ENCODE results near the gene C12orf57. TPM values are rescaled to one million over a fixed set of nuclear protein-coding genes. Genes with fewer than 3 reads are reported as not detected.
A peak's percentile ranks its signal among the peaks of the same experiment; 100 is the strongest.

The C12orf57 gene
- total and polyA plus RNA-seq, 2 donors: 182 to 566 TPM

DNA sequence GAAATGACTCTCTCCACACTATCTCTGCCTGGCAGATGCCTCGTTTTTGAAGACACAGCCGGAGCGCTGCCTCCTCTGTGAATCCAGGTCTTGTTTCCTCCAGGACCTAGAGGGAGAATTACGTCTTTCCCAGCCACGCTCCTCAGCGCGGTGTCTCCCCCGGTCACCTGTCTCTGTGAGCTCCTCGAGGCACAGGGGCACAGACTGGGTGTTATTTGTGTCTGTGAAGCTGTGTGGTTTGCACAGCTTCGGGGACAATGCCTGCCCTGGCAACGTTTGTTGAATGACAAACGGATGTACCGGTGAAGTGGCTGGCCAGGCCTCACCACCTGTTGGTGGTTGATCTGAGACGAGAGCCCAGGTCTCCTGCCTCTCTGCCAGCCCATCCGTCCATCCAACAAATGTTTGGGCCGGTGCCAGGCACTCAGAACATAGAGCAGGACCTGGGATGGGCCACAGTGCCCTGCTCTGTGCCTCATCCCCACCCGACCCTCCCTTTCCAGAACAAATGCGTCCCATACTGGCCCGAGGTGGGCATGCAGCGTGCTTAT is 13.4 kb downstream of the C12orf57 start:
- no peak for DNase-seq (ENCODE audit: extremely low spot score)
- WGBS: 83% methylated on average over 20 of the region's 20 CpGs
- peaks cover 5% of the 10 kb centered on the region for H3K36me3 ChIP-seq (ENCODE audit: insufficient read depth)
- no peaks in the 10 kb centered on the region for H3K4me1 ChIP-seq (ENCODE audit: insufficient read depth)
- no peak overlapping the region for H3K4me3 ChIP-seq (ENCODE audit: low read depth, low read length)
- no peak overlapping the region for H3K27ac ChIP-seq (ENCODE audit: low read depth)

DNA sequence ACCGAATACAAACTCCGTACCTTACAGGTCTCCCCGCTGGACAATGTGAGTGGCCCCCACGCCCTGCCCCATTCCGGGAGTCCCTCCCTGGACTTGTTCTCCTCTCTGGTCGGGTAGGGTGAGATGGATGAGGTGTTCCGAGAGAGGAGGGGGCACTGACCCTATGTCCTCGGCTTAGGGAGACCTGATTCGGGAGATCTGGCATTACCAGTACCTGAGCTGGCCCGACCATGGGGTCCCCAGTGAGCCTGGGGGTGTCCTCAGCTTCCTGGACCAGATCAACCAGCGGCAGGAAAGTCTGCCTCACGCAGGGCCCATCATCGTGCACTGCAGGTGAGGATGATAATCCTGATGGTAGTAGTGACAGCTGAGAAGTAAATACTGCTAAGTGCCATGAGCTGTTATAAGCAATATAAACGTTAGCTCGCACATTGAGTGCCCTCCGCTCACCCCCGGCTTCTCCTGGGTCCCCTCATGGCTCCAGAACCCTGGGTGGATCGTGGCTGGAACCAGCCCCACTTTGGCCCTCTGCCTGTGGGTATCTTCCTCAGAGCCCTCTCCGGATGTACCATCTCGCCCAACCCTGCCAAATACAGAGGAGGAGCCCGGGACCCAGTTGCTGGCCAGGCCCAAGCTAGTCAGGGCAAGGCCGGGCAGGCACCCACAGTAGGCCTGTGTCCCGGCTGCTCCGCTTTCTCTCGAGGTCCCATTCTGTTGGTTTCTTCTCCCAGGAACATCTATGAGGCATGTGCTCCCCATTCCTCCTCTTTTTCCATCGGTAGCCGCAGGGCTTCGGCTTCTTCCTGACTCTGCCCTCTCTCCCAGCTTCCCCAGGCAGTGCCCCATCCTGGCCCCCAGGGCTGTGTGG is 14.2 kb downstream of the C12orf57 start:
- Histone ChIP-seq H3K27ac (ENCODE audit: low read depth) (no peak overlapping the region), H3K4me1 (ENCODE audit: insufficient read depth) (no peaks in the 10 kb centered on the region), H3K36me3 (ENCODE audit: insufficient read depth) (peaks cover 5% of the 10 kb centered on the region), H3K4me3 (ENCODE audit: low read depth, low read length) (no peak overlapping the region)
- 85% methylated on average over 28 of the region's 28 CpGs for WGBS
- DNase-seq (ENCODE audit: extremely low spot score): no peak

DNA sequence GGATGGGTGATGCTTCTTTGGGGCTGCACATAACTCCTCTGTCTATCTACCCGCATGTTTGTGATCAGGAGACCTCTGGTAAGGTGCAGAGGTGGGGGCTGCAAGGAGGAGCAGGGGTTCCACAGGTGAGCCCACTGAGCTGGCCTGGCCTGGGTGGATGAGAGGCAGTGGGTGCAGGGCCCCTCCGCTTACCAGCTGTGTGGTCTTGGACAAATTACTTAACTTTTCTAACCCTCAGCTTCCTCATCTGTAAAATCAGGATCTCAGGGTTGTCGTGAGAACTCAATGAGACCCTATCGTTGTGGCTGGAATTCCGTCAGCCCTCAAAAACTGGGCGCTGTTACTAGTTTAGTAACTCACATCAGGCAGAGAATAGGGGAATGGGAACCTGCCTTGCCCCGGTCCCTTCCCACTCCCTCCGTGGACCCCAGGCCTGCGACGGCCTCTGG is 14.8 kb downstream of the C12orf57 start:
- Histone ChIP-seq H3K27ac (ENCODE audit: low read depth) (no peak overlapping the region), H3K4me1 (ENCODE audit: insufficient read depth) (no peaks in the 10 kb centered on the region), H3K36me3 (ENCODE audit: insufficient read depth) (peaks cover 5% of the 10 kb centered on the region), H3K4me3 (ENCODE audit: low read depth, low read length) (no peak overlapping the region)
- no peak for DNase-seq (ENCODE audit: extremely low spot score)
- 70% methylated on average over 10 of the region's 10 CpGs for WGBS

DNA sequence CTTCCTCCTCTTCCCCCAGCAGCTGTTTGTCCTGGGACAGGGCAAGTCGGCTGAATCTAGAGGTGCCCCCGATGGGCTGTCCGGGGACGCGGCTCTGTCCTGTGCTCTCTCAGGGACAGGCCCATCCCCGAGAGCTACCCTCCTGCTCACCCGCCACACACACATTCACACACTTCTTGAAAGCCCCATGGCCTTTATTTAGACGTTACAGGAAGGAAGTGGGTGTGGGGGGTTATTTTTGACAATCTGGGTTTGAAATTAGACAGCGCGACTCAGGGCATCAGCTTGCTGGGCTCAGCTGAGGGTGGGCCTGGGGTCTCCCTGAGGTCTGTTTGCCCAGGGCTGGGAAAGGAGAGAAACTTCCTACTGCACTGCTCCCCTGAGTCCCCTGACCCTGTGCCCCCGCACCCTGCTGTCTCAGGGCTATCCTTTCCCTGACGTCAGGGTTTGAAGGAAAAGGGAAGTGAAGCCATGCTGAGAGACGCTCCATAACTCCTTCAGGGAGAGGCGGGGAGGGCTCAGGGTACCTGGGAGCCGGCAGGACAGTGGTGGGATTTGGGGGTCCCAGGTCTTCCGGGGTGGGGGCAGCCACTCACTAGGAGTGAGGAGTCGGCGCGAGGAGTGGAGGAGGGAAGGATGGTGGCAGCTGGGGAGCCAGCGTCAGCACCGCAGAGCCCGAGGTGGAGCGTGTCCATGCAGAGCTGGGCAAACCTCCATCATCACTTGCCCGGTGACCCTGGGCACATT is 15.4 kb downstream of the C12orf57 start:
- no peak overlapping the region for H3K27ac ChIP-seq (ENCODE audit: low read depth)
- 61% methylated on average over 24 of the region's 24 CpGs for WGBS
- H3K4me3 ChIP-seq (ENCODE audit: low read depth, low read length): no peak overlapping the region

DNA sequence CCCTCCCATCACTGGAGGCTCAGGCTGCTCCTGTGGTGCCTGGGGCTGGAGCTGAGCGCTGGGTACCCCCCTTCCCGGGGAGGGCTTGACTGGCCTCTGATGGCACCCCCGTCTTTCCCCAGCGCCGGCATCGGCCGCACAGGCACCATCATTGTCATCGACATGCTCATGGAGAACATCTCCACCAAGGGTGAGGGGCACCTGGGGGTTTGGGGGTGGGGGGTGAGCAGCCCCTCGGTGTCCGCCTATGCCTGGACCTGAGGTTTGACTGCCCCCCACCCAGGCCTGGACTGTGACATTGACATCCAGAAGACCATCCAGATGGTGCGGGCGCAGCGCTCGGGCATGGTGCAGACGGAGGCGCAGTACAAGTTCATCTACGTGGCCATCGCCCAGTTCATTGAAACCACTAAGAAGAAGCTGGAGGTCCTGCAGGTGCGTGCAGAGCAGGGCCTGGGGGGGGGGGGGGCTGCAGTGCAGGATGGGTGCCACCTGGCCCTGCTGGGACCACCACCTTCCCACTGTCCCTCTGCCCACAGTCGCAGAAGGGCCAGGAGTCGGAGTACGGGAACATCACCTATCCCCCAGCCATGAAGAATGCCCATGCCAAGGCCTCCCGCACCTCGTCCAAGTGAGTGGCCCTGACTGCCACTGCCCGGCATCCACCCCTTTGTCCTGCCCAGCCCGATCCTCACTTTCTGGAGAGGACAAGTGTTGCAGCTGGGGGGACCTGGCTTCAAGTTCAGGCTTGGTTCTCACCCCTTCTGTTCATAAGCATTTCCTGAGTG is 16.2 kb downstream of the C12orf57 start:
- no peaks in the 10 kb centered on the region for H3K4me1 ChIP-seq (ENCODE audit: insufficient read depth)
- DNase-seq (ENCODE audit: extremely low spot score): no peak
- no peak overlapping the region for H3K4me3 ChIP-seq (ENCODE audit: low read depth, low read length)
- WGBS: 90% methylated on average over 26 of the region's 26 CpGs
- H3K36me3 ChIP-seq (ENCODE audit: insufficient read depth): peaks cover 5% of the 10 kb centered on the region
- no peak overlapping the region for H3K27ac ChIP-seq (ENCODE audit: low read depth)

More for the DNA sequence above, 15.4 kb downstream of the C12orf57 start:
- no peak for DNase-seq (ENCODE audit: extremely low spot score)
- Histone ChIP-seq H3K36me3 (ENCODE audit: insufficient read depth) (peaks cover 5% of the 10 kb centered on the region), H3K4me1 (ENCODE audit: insufficient read depth) (no peaks in the 10 kb centered on the region)

DNA sequence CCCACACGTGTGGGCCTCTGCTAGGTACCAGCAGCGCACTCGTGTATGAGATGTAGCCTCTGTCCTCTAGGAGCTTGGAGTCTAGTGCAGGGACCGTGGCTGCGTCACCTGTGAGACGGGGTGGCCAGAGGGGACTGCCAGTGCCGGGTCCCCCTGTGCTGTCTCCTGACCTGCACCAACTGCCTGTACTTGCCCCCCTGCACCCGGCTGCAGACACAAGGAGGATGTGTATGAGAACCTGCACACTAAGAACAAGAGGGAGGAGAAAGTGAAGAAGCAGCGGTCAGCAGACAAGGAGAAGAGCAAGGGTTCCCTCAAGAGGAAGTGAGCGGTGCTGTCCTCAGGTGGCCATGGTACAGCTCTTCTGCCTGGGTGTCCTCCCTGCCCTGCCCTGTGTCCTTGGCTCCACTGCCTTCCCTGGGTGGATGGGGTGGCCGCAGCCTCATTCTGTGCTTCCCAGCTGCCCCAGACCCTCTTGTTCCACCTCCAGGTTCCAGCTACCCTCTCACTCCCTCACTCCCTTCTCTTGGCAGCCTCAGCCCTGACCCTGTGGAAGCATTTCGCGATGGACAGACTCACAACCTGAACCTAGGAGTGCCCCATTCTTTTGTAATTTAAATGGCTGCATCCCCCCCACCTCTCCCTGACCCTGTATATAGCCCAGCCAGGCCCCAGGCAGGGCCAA is 16.9 kb downstream of the C12orf57 start:
- H3K27ac ChIP-seq (ENCODE audit: low read depth): peak overlapping the region; percentile 74
- no peak overlapping the region for H3K4me3 ChIP-seq (ENCODE audit: low read depth, low read length)
- no peaks in the 10 kb centered on the region for H3K4me1 ChIP-seq (ENCODE audit: insufficient read depth)
- H3K36me3 ChIP-seq (ENCODE audit: insufficient read depth): no peaks in the 10 kb centered on the region
- WGBS: 73% methylated on average over 13 of the region's 13 CpGs
- no peak for DNase-seq (ENCODE audit: extremely low spot score)

DNA sequence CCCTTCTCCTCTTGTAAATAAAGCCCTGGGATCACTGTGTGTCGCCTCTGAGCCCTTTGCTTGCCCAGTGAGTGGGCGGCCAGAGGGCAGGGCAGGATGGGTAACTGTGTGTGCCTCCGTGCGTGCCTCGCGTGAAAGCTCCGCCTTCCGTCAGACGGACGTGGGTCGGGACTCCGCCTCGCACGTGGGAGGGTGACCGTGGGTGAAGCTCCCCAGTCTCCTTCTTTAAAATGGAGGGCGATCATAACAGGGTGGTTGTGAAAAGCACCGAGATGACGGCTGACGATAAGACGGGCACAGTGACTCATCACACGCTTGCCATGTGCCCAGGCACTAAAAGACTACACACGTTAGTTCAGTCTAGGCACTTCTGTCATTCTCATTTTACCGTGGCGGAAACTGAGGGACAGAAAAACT is 17.5 kb downstream of the C12orf57 start:
- no peaks in the 10 kb centered on the region for H3K4me1 ChIP-seq (ENCODE audit: insufficient read depth)
- peak overlapping the region; percentile 74 for H3K27ac ChIP-seq (ENCODE audit: low read depth)

DNA sequence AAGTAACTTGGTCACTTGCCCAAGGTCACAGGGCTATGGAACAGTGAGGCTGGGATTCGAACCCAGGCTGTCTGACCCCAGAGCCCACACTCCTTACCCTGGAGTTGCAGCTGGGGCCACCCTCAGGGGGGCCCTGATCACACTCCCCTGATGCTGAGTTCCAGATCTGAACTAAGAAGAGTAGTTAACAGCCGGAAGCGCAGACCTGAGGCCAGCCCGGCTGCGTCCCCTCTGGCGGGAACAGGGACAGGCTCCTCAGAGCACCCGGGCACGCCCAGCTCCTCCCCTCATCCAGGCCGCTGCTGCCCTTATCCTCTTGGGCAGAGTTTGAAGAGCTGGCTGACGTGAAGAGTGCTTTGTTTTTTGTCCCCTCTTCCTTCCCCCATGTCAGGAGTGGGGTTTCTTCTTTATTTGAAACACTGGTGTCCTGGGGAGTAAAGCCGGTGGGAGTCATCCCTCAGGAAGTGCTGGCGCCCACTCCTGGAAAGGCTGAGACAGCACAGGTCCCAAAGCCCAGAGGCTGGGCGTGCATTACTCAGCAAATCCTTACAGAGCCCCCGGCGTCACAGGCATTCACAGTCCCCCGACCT is 18.0 kb downstream of the C12orf57 start:
- Histone ChIP-seq H3K36me3 (ENCODE audit: insufficient read depth) (no peaks in the 10 kb centered on the region), H3K4me1 (ENCODE audit: insufficient read depth) (no peaks in the 10 kb centered on the region), H3K4me3 (ENCODE audit: low read depth, low read length) (no peak overlapping the region), H3K27ac (ENCODE audit: low read depth) (peak overlapping the region; percentile 74)
- WGBS: 10% methylated on average over 16 of the region's 16 CpGs
- DNase-seq (ENCODE audit: extremely low spot score): no peak

More for the DNA sequence above, 17.5 kb downstream of the C12orf57 start:
- WGBS: 40% methylated on average over 24 of the region's 24 CpGs
- no peaks in the 10 kb centered on the region for H3K36me3 ChIP-seq (ENCODE audit: insufficient read depth)
- no peak overlapping the region for H3K4me3 ChIP-seq (ENCODE audit: low read depth, low read length)
- DNase-seq (ENCODE audit: extremely low spot score): no peak

DNA sequence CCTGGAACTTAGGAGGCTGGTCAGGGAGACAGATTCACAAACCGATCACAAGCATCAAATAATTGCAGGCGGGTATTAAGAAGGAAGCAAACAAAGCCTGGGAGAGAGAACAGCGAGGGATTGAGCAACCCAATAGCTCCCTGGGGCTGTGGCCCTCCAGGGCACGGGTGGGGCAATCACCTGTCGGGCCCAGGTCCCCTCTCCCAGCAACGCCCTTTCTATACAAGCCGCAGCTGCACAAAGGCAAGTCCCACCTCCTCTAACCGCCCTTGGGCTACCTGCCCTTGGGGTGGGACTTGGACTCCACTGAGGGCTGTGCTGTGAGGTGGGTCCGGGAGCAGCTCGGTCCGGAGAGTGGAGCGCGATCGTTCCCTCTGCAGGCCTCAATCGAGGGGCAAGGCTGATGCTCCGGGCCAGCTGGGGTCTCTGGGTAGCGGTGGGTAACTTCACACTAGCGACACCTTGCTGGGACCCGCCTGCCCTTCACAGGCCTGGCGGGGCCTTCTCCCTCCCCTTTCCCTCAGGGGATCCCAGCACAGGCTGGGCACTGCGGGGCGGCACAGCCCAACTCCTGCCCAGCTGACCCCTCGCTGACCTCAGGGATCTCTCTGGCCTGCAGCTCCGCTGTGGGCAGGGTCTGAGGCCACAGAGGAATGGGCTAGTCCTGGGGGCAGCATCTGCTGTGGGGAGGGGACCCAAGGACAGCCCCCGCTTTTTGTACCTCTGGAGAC is 18.6 kb downstream of the C12orf57 start:
- H3K27ac ChIP-seq (ENCODE audit: low read depth): peak overlapping the region; percentile 74
- H3K36me3 ChIP-seq (ENCODE audit: insufficient read depth): peaks cover under 1% of the 10 kb centered on the region
- no peaks in the 10 kb centered on the region for H3K4me1 ChIP-seq (ENCODE audit: insufficient read depth)
- no peak overlapping the region for H3K4me3 ChIP-seq (ENCODE audit: low read depth, low read length)
- WGBS: 55% methylated on average over 25 of the region's 25 CpGs
- no peak for DNase-seq (ENCODE audit: extremely low spot score)

DNA sequence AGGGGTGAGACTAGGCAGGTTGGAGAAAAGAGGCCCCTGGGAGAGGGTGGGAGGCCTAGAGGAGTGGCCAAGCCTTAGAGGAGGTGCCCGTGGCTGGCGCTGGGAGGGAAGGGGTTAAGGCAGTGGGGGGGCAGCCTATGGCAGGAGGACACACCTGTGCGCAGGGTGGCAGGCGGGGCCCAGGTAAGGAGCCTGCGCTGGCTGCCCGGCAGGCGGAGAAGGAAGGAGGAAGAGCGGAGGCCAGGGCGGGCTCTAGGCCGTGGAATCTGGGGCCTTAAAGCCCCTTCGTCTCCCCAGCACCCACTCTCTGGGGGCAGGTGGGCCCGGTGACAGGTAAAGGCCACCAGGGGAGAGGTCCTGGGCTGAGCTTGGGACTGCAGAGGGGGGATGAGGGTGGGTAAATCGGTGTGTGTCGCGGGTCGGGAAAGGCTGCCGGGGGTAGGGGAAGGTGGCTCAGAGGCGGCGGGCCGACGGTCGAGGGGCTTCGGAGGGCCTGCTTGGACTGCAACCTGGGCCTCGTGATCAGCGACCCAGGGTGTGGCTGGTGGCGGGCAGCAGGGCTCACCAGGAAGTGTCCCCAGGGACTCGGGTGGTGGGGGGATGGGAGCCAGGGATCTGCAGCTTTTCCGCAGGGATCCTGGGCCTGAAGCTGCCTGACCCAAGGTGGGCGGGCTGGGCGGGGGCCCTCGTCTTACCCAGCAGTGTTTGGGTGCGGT is 19.4 kb downstream of the C12orf57 start:
- H3K4me1 ChIP-seq (ENCODE audit: insufficient read depth): no peaks in the 10 kb centered on the region
- peak; percentile 74 for DNase-seq (ENCODE audit: extremely low spot score)
- peak overlapping the region; percentile 87 for H3K27ac ChIP-seq (ENCODE audit: low read depth)
- peaks cover 6% of the 10 kb centered on the region for H3K36me3 ChIP-seq (ENCODE audit: insufficient read depth)
- WGBS: 65% methylated on average over 32 of the region's 32 CpGs
- H3K4me3 ChIP-seq (ENCODE audit: low read depth, low read length): peak overlapping the region; percentile 29

DNA sequence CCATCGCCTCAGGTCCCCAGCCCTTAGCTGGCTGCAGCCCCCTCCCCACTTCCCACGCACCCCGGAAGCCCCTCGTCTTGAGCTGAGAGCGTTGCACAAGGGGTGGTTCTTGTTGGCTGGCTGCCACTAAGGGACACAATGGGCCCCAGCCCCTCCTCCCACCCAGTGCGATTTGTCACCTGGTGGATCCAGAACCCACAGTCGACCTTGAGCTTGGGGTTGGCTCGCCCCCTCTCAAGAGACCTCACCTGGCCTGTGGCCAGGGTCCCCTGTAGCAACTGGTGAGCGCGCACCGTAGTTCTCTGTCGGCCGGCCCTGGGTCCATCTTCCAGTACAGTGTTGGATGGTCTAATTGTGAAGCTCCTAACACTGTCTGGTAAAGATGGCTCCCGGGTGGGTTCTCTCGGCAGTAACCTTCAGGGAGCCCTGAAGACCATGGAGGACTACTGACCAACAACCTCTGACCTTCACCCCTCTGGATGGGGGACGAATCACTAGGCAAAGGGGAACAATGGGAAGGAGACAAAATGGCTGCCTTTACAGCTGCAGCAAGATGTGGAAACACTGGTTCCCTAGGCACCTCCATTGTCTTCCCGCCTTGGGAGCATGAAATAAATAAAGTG is 20.1 kb downstream of the C12orf57 start:
- WGBS: 68% methylated on average over 17 of the region's 17 CpGs
- DNase-seq (ENCODE audit: extremely low spot score): no peak
- H3K4me3 ChIP-seq (ENCODE audit: low read depth, low read length): peak overlapping the region; percentile 29
- no peaks in the 10 kb centered on the region for H3K4me1 ChIP-seq (ENCODE audit: insufficient read depth)
- peaks cover 6% of the 10 kb centered on the region for H3K36me3 ChIP-seq (ENCODE audit: insufficient read depth)
- H3K27ac ChIP-seq (ENCODE audit: low read depth): peak overlapping the region; percentile 87

Measured in urinary bladder (tissue), 4 donors.